Neural cell (in vitro differentiated cells): ENCODE measurements around the gene ARF5. TPM values are rescaled to one million over a fixed set of nuclear protein-coding genes. Genes with fewer than 3 reads are reported as not detected.

ENCODE experiments used
- H2AFZ ChIP-seq: fragments of 200-600, 300-800 bp; sonication (generic), shearing (Covaris generic); 2 replicates; pipeline ENCODE4 v1.6.0; 2014; ENCODE audit warnings: low read depth, mild to moderate bottlenecking, antibody characterized with exemption, low read length, moderate library complexity
- H3F3A ChIP-seq: fragments of 200-600 bp; shearing (Covaris generic); 2 replicates; pipeline ENCODE4 v1.6.1; 2016; ENCODE audit warnings: mild to moderate bottlenecking, moderate library complexity, mixed read lengths, antibody characterized with exemption, low read length; ENCODE audit not compliant: insufficient read depth, poor library complexity, severe bottlenecking
- H3K27ac ChIP-seq: fragments of 200-600, 300-800 bp; sonication (generic), shearing (Covaris generic); 2 replicates; pipeline ENCODE4 v1.5.1; 2014; ENCODE audit warnings: mild to moderate bottlenecking, low read length, moderate library complexity
- H3K27me3 ChIP-seq: fragments of 300-800, 200-600 bp; sonication (generic), shearing (Covaris generic); 2 replicates; pipeline ENCODE4 v1.6.0; 2014; ENCODE audit warnings: mild to moderate bottlenecking, low read depth, low read length, moderate library complexity; ENCODE audit not compliant: insufficient read depth
- H3K36me3 ChIP-seq: fragments of 300-800, 200-600 bp; sonication (generic), shearing (Covaris generic); 2 replicates; pipeline ENCODE4 v1.5.1; 2014; ENCODE audit warnings: mild to moderate bottlenecking, antibody characterized with exemption, low read length, moderate library complexity; ENCODE audit not compliant: insufficient read depth
- H3K4me2 ChIP-seq: fragments of 300-800, 200-600 bp; sonication (generic), shearing (Covaris generic); 2 replicates; pipeline ENCODE4 v1.6.0; 2014; ENCODE audit warnings: mild to moderate bottlenecking, low read length
- H3K4me3 ChIP-seq: fragments of 300-800, 200-600 bp; sonication (generic), shearing (Covaris generic); 2 replicates; pipeline ENCODE4 v1.5.1; 2014; ENCODE audit warnings: mild to moderate bottlenecking, low read length, moderate library complexity
- H3K79me2 ChIP-seq: fragments of 200-600 bp; shearing (Covaris generic); replicated peaks from 2 replicates; pipeline ENCODE4 v1.6.0; 2014; ENCODE audit warnings: mild to moderate bottlenecking, low read length, moderate library complexity; ENCODE audit not compliant: insufficient read depth
- H3K9ac ChIP-seq: fragments of 300-800, 200-600 bp; sonication (generic), shearing (Covaris generic); 2 replicates; pipeline ENCODE4 v1.6.1; 2016; ENCODE audit warnings: mild to moderate bottlenecking, low read length, mixed read lengths
- H3K9me2 ChIP-seq: fragments of 200-600 bp; shearing (Covaris generic); 2 replicates; pipeline ENCODE4 v1.6.1; 2016; ENCODE audit warnings: mild to moderate bottlenecking, low read length, mixed read lengths; ENCODE audit not compliant: insufficient read depth
- H3K9me3 ChIP-seq: fragments of 200-600, 300-800 bp; sonication (generic), shearing (Covaris generic); 2 replicates; pipeline ENCODE4 v1.6.1; 2016; ENCODE audit warnings: mild to moderate bottlenecking, mixed run types, low read length, moderate library complexity, mixed read lengths
- H4K20me1 ChIP-seq: fragments of 200-600 bp; shearing (Covaris generic); 2 replicates; pipeline ENCODE4 v1.6.1; 2016; ENCODE audit warnings: mild to moderate bottlenecking, mixed run types; ENCODE audit not compliant: insufficient read depth
- CTCF ChIP-seq: fragments of 450-650 bp; IDR thresholded peaks from 2 replicates; pipeline ENCODE4 v1.5.1; 2014; ENCODE audit warnings: antibody characterized with exemption, mild to moderate bottlenecking, moderate library complexity; ENCODE audit not compliant: poor library complexity, severe bottlenecking
- EP300 ChIP-seq: fragments of 450-650 bp; conservative IDR thresholded peaks from 2 replicates; pipeline ENCODE4 v1.6.1; 2014; ENCODE audit warnings: antibody characterized with exemption, mild to moderate bottlenecking, moderate library complexity; ENCODE audit not compliant: poor library complexity, severe bottlenecking
- EZH2 ChIP-seq: fragments of 200-600, 300-800 bp; shearing (Covaris generic), sonication (generic); IDR thresholded peaks from 2 replicates; pipeline ENCODE4 v1.6.1; 2014; ENCODE audit warnings: antibody characterized with exemption, low read length, borderline replicate concordance, mild to moderate bottlenecking; ENCODE audit not compliant: insufficient read depth, poor library complexity, severe bottlenecking
- MXI1 ChIP-seq: fragments of 450-650 bp; conservative IDR thresholded peaks from 2 replicates; pipeline ENCODE4 v1.6.1; 2014; ENCODE audit warnings: antibody characterized with exemption, mild to moderate bottlenecking; ENCODE audit not compliant: poor library complexity, severe bottlenecking
- POLR2AphosphoS5 ChIP-seq: IDR thresholded peaks from 2 replicates; pipeline ENCODE4 v1.6.1; 2012
- RAD21 ChIP-seq: fragments of 450-650 bp; conservative IDR thresholded peaks from 2 replicates; pipeline ENCODE4 v1.6.1; 2014; ENCODE audit warnings: antibody characterized with exemption, mild to moderate bottlenecking, moderate library complexity
- REST ChIP-seq: IDR thresholded peaks from 2 replicates; pipeline ENCODE4 v1.6.1; 2012; ENCODE audit warnings: borderline replicate concordance
- SMC3 ChIP-seq: fragments of 450-650 bp; conservative IDR thresholded peaks from 2 replicates; pipeline ENCODE4 v1.6.1; 2014; ENCODE audit warnings: antibody characterized with exemption, mild to moderate bottlenecking, moderate library complexity; ENCODE audit not compliant: poor library complexity
- TAF1 ChIP-seq: IDR thresholded peaks from 2 replicates; pipeline ENCODE4 v1.6.1; 2012; ENCODE audit warnings: low read depth
- polyA plus RNA-seq: library from polyadenylated mRNA; depleted of rRNA; stranded (reverse); fragments of >200 nt; gene quantifications from 2 replicates; pipeline ENCODE4 v1.2.3, GENCODE V29; 2014

The ARF5 gene
- polyA plus RNA-seq, 1 donor from 2014 or later, result 582 TPM

GRCh38 chr7:127550247-127550646 is 38.0 kb upstream of the ARF5 start:
- no peaks in the 10 kb centered on the region for H4K20me1 ChIP-seq
- H3K36me3 ChIP-seq, result no peaks in the 10 kb centered on the region
- no peak overlapping the region for H3K27ac ChIP-seq
- no peaks in the 10 kb centered on the region for H3K9me2 ChIP-seq
- H3K27me3 ChIP-seq, result no peaks in the 10 kb centered on the region
- H3K79me2 ChIP-seq, result no peaks in the 10 kb centered on the region
- no peak overlapping the region for H3K4me2 ChIP-seq
- no peak overlapping the region for H3K9ac ChIP-seq
- H3K9me3 ChIP-seq, result no peaks in the 10 kb centered on the region
- TF ChIP-seq RAD21 (no peak), CTCF (no peak), SMC3 (no peak), MXI1 (no peak), POLR2AphosphoS5 (no peak), REST (no peak), EP300 (no peak), EZH2 (no peak), TAF1 (no peak)
- no peak overlapping the region for H2AFZ ChIP-seq
- no peaks in the 10 kb centered on the region for H3F3A ChIP-seq
- no peak overlapping the region for H3K4me3 ChIP-seq

DNA sequence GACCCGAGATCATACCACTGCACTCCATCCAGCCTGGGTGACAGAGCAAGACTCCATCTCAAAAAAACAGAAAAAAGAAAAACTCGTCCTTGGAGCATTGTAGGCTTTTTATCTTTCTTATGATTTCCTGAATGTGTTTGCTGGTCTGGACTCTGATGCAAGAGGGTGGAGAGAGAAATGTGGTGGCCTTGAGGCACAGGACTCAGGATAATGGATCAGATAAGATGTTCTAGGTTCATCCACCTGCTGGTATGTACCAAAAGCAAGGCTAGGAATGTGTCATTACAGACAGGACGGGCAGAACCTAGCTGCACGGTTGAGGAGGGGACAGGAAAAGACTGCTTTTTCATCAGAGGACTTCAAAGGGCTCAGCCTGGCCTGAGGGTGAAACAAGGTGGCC is 36.3 kb upstream of the ARF5 start:
- Histone ChIP-seq H3K9ac (no peak overlapping the region), H3K27me3 (no peaks in the 10 kb centered on the region), H2AFZ (no peak overlapping the region), H3K4me2 (no peak overlapping the region), H3K36me3 (no peaks in the 10 kb centered on the region), H3K79me2 (no peaks in the 10 kb centered on the region), H3F3A (no peaks in the 10 kb centered on the region), H3K9me2 (no peaks in the 10 kb centered on the region), H3K27ac (no peak overlapping the region), H3K4me3 (no peak overlapping the region), H3K9me3 (no peaks in the 10 kb centered on the region), H4K20me1 (no peaks in the 10 kb centered on the region)
- TF ChIP-seq POLR2AphosphoS5 (no peak), EP300 (no peak), SMC3 (no peak), EZH2 (no peak), CTCF (no peak), RAD21 (no peak), TAF1 (no peak)
